ENCODE measurements around the gene C19orf33. TPM values are rescaled to one million over a fixed set of nuclear protein-coding genes. Genes with fewer than 3 reads are reported as not detected.
"Not testable (repeated sequence)": the region's sequence is repeated elsewhere in the genome, so short reads cannot be mapped to it uniquely, and the experiment has no call there.

The C19orf33 gene
- 10 to 100 TPM in 1 of 3 donors, 1 to 10 TPM in 2; 4.8 to 11.3 (median 10.0) TPM for polyA plus RNA-seq (ENCODE audit: insufficient read length in 3 of 3)
- long read RNA-seq, donor 1, partial matches to known transcripts = 0 of 8 reads
- long read RNA-seq, donor 1, other reads (novel, unspliced or antisense) = 0 of 8 reads
- long read RNA-seq, donor 2, transcript C19orf33-201 (4 exons, 467 nt) = major isoform, 5 of 6 reads
- long read RNA-seq, donor 2, partial matches to known transcripts = 0 of 6 reads
- long read RNA-seq, donor 2, other reads (novel, unspliced or antisense) = 0 of 6 reads
- long read RNA-seq, donor 3, transcript C19orf33-201 (4 exons, 467 nt) = major isoform, 13 of 17 reads
- long read RNA-seq, donor 3, partial matches to known transcripts = 0 of 17 reads
- long read RNA-seq, donor 3, other reads (novel, unspliced or antisense) = 0 of 17 reads
- long read RNA-seq, donor 4, transcript C19orf33-201 (4 exons, 467 nt) = major isoform, 6 of 6 reads
- long read RNA-seq, donor 4, partial matches to known transcripts = 0 of 6 reads
- long read RNA-seq, donor 4, other reads (novel, unspliced or antisense) = 0 of 6 reads
- long read RNA-seq, donor 5, transcript C19orf33-201 (4 exons, 467 nt) = major isoform, 6 of 13 reads
- long read RNA-seq, donor 5, partial matches to known transcripts = 0 of 13 reads
- long read RNA-seq, donor 5, other reads (novel, unspliced or antisense) = 0 of 13 reads
- long read RNA-seq, donor 6, transcript C19orf33-201 (4 exons, 467 nt) = major isoform, 5 of 6 reads
- long read RNA-seq, donor 6, partial matches to known transcripts = 0 of 6 reads
- long read RNA-seq, donor 6, other reads (novel, unspliced or antisense) = 0 of 6 reads
- long read RNA-seq, donor 7, transcript C19orf33-202 (4 exons, 520 nt) = major isoform, 5 of 12 reads
- long read RNA-seq, donor 7, partial matches to known transcripts = 0 of 12 reads
- long read RNA-seq, donor 7, other reads (novel, unspliced or antisense) = 0 of 12 reads
- long read RNA-seq, donor 8, transcript C19orf33-203 (3 exons, 462 nt) = minor isoform, 6 of 32 reads
- long read RNA-seq, donor 8, transcript C19orf33-201 (4 exons, 467 nt) = major isoform, 21 of 32 reads
- long read RNA-seq, donor 8, transcript C19orf33-202 (4 exons, 520 nt) = minor isoform, 5 of 32 reads
- long read RNA-seq, donor 8, partial matches to known transcripts = 0 of 32 reads
- long read RNA-seq, donor 8, other reads (novel, unspliced or antisense) = 0 of 32 reads
- long read RNA-seq, donor 9, transcript C19orf33-202 (4 exons, 520 nt) = minor isoform, 6 of 14 reads
- long read RNA-seq, donor 9, transcript C19orf33-201 (4 exons, 467 nt) = major isoform, 7 of 14 reads
- long read RNA-seq, donor 9, partial matches to known transcripts = 0 of 14 reads
- long read RNA-seq, donor 9, other reads (novel, unspliced or antisense) = 0 of 14 reads
- long read RNA-seq, donor 10, transcript C19orf33-201 (4 exons, 467 nt) = major isoform, 8 of 9 reads
- long read RNA-seq, donor 10, partial matches to known transcripts = 0 of 9 reads
- long read RNA-seq, donor 10, other reads (novel, unspliced or antisense) = 0 of 9 reads
- long read RNA-seq, donor 11, transcript C19orf33-201 (4 exons, 467 nt) = major isoform, 9 of 57 reads
- long read RNA-seq, donor 11, partial matches to known transcripts = 31 of 57 reads
- long read RNA-seq, donor 11, other reads (novel, unspliced or antisense) = 13 of 57 reads
- long read RNA-seq, donor 12, transcript C19orf33-201 (4 exons, 467 nt) = major isoform, 6 of 8 reads
- long read RNA-seq, donor 12, partial matches to known transcripts = 0 of 8 reads
- long read RNA-seq, donor 12, other reads (novel, unspliced or antisense) = 0 of 8 reads
- long read RNA-seq, donor 13, transcript C19orf33-202 (4 exons, 520 nt) = minor isoform, 5 of 22 reads
- long read RNA-seq, donor 13, transcript C19orf33-201 (4 exons, 467 nt) = major isoform, 16 of 22 reads
- long read RNA-seq, donor 13, partial matches to known transcripts = 0 of 22 reads
- long read RNA-seq, donor 13, other reads (novel, unspliced or antisense) = 0 of 22 reads
- long read RNA-seq, donor 14, transcript C19orf33-201 (4 exons, 467 nt) = major isoform, 8 of 11 reads
- long read RNA-seq, donor 14, partial matches to known transcripts = 0 of 11 reads
- long read RNA-seq, donor 14, other reads (novel, unspliced or antisense) = 0 of 11 reads
- long read RNA-seq, donor 15, partial matches to known transcripts = 0 of 3 reads
- long read RNA-seq, donor 15, other reads (novel, unspliced or antisense) = 0 of 3 reads
- long read RNA-seq, donor 16, transcript C19orf33-202 (4 exons, 520 nt) = minor isoform, 6 of 21 reads
- long read RNA-seq, donor 16, transcript C19orf33-201 (4 exons, 467 nt) = major isoform, 13 of 21 reads
- long read RNA-seq, donor 16, partial matches to known transcripts = 0 of 21 reads
- long read RNA-seq, donor 16, other reads (novel, unspliced or antisense) = 0 of 21 reads

- DNase-seq (ENCODE audit: extremely low read depth in 1 of 11, low read depth in 9 of 11, low spot score in 4 of 11) = no peak
Observed at GRCh38 chr19:38303517-38304351, at the start of gene C19orf33. Gene C19orf33, plus strand, starts transcription at chr19:38304251. Its CDS starts 11 bp downstream, at chr19:38304262.

- no peak for DNase-seq (ENCODE audit: extremely low read depth in 1 of 11, low read depth in 9 of 11, low spot score in 4 of 11)
Observed at GRCh38 chr19:38255383-38256014, 48.6 kb upstream of the C19orf33 start.

GRCh38 chr19:38261942-38262341 lies 42.1 kb upstream of the C19orf33 start:
- not testable (repeated sequence) for DNase-seq (ENCODE audit: extremely low read depth in 1 of 11, low read depth in 9 of 11, low spot score in 4 of 11)

GRCh38 chr19:38262585-38263268 lies 41.3 kb upstream of the C19orf33 start:
- no peak for DNase-seq (ENCODE audit: extremely low read depth in 1 of 11, low read depth in 9 of 11, low spot score in 4 of 11)

- DNase-seq (ENCODE audit: extremely low read depth in 1 of 11, low read depth in 9 of 11, low spot score in 4 of 11) = peak in 2 of 11 donors; percentile 77 to 79
Observed at GRCh38 chr19:38263689-38264485, 40.2 kb upstream of the C19orf33 start.

- peak in 3 of 11 donors; percentile 41 to 68 (median 66) for DNase-seq (ENCODE audit: extremely low read depth in 1 of 11, low read depth in 9 of 11, low spot score in 4 of 11)
Observed at GRCh38 chr19:38264486-38265212, 39.4 kb upstream of the C19orf33 start, which contains the start of gene SPINT2. Gene SPINT2, plus strand, starts transcription at chr19:38264573. Its CDS starts 320 bp downstream, at chr19:38264893.

GRCh38 chr19:38265213-38265861 lies 38.7 kb upstream of the C19orf33 start:
- DNase-seq (ENCODE audit: extremely low read depth in 1 of 11, low read depth in 9 of 11, low spot score in 4 of 11) = no peak

- no peak for DNase-seq (ENCODE audit: extremely low read depth in 1 of 11, low read depth in 9 of 11, low spot score in 4 of 11)
Observed at GRCh38 chr19:38265921-38266429, 38.1 kb upstream of the C19orf33 start.

- DNase-seq (ENCODE audit: extremely low read depth in 1 of 11, low read depth in 9 of 11, low spot score in 4 of 11) = no peak
Observed at GRCh38 chr19:38266981-38267597, 37.0 kb upstream of the C19orf33 start.

- DNase-seq (ENCODE audit: extremely low read depth in 1 of 11, low read depth in 9 of 11, low spot score in 4 of 11) = no peak
Observed at GRCh38 chr19:38267761-38268483, 36.1 kb upstream of the C19orf33 start.

GRCh38 chr19:38268539-38268938 lies 35.5 kb upstream of the C19orf33 start:
- DNase-seq (ENCODE audit: extremely low read depth in 1 of 11, low read depth in 9 of 11, low spot score in 4 of 11) = no peak
